ENCODE results near the gene TMEM150B.
"Not testable (repeated sequence)": the region's sequence is repeated elsewhere in the genome, so short reads cannot be mapped to it uniquely, and the experiment has no call there.

The TMEM150B gene

DNA sequence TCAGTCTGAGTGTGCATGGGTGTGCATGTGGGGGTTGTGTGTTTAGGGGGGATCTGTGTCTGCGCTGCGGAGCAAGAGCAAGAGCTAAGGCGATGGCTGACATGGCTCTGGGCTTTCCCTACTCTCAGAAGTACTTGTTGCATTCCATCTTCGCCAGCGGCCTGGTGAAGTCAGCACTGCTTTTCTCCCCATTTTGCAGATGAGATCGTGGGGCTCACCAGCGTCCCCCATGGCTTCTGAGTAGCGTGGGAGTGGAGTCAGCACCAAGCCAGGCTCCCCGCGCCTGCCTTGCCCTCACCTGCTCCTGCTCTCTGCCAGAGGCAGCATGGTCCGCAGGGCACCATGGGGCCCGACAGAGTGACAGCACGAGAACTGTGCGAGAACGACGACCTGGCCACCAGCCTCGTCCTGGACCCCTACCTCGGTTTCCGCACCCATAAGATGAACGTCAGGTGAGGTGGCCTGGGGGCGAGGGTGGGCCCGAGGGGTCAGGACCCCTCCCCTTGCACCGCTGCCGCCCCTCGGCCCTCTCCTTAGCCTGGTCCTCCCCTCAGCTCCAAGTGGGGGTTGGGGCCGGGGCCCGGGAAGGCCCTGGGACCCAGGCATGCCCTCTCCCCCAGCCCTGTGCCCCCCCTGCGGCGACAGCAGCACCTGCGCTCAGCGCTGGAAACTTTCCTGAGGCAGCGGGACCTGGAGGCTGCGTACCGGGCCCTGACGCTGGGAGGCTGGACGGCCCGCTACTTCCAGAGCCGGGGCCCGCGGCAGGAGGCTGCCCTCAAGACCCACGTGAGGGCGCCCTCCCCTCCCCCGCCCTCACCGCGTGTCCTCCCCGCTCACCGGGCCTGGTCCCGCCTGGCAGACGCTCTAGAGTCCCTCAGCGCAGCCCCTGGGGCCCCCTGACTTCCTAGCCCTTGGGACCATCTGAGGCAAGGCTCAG lies 16.7 kb upstream of the TMEM150B start:
- Histone ChIP-seq H3K27ac (ENCODE audit: low read length) (no peak overlapping the region), H3K4me3 (ENCODE audit: low read length) (peak overlapping the region; percentile 74), H3K9me3 (ENCODE audit: control insufficient read depth, low read depth, low read length) (no peaks in the 10 kb centered on the region), H3K9ac (ENCODE audit: low read length) (no peak overlapping the region), H3K4me1 (ENCODE audit: control insufficient read depth, low read depth, low read length) (peaks cover 5% of the 10 kb centered on the region), H3K36me3 (ENCODE audit: control insufficient read depth, low read depth, low read length) (peaks cover 14% of the 10 kb centered on the region), H3K27me3 (ENCODE audit: control insufficient read depth, insufficient read depth, low read length) (no peaks in the 10 kb centered on the region)

DNA sequence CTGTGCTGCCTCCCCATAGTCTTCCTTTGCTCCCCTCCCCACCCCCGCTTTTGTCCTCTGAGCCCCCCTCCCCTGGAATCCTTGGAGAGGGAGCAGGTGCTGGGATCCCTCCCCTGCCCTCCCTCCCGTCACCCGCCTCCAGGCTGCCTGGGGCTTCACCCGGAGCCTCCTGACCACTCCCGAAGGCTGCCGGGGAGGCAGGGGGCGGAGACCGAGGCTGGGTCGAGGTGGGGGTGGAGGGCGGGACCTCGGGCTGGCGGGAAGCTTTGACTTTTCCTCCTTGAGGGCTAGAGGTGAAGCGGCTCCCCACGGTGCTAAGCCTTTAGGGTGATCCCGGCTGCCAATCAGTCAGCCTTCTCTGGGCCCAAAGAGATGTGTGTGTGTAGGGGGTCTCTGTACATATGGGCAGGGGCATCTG lies 16.0 kb upstream of the TMEM150B start:
- Histone ChIP-seq H3K36me3 (ENCODE audit: control insufficient read depth, low read depth, low read length) (peaks cover 14% of the 10 kb centered on the region), H3K27me3 (ENCODE audit: control insufficient read depth, insufficient read depth, low read length) (no peaks in the 10 kb centered on the region), H3K4me1 (ENCODE audit: control insufficient read depth, low read depth, low read length) (peaks cover 5% of the 10 kb centered on the region), H3K4me3 (ENCODE audit: low read length) (peak overlapping the region; percentile 74), H3K9ac (ENCODE audit: low read length) (peak overlapping the region; percentile 45), H3K27ac (ENCODE audit: low read length) (no peak overlapping the region), H3K9me3 (ENCODE audit: control insufficient read depth, low read depth, low read length) (no peaks in the 10 kb centered on the region)

DNA sequence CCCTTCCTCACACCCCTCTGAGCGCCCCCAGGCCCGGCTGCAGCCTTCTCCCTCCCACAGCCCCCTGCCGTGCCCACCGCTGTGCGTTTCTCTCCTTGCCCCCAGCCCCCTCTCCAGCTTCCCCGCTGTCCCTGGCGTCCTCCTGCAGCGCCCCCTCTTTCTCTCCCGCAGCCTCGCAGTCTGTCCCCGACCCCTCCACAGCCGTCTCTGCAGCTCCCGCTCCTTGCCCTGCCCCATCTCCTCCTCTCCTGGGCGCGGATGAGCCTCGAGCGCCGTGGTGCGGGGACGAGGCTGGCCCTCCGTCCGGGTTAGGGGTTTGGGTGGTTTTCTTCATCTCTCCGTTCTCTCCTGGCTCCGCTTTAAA lies 15.6 kb upstream of the TMEM150B start:
- Histone ChIP-seq H3K27me3 (ENCODE audit: control insufficient read depth, insufficient read depth, low read length) (no peaks in the 10 kb centered on the region), H3K9ac (ENCODE audit: low read length) (peak overlapping the region; percentile 70), H3K36me3 (ENCODE audit: control insufficient read depth, low read depth, low read length) (peaks cover 14% of the 10 kb centered on the region), H3K27ac (ENCODE audit: low read length) (no peak overlapping the region), H3K4me1 (ENCODE audit: control insufficient read depth, low read depth, low read length) (peaks cover 5% of the 10 kb centered on the region), H3K4me3 (ENCODE audit: low read length) (peak overlapping the region; percentile 74), H3K9me3 (ENCODE audit: control insufficient read depth, low read depth, low read length) (no peaks in the 10 kb centered on the region)

DNA sequence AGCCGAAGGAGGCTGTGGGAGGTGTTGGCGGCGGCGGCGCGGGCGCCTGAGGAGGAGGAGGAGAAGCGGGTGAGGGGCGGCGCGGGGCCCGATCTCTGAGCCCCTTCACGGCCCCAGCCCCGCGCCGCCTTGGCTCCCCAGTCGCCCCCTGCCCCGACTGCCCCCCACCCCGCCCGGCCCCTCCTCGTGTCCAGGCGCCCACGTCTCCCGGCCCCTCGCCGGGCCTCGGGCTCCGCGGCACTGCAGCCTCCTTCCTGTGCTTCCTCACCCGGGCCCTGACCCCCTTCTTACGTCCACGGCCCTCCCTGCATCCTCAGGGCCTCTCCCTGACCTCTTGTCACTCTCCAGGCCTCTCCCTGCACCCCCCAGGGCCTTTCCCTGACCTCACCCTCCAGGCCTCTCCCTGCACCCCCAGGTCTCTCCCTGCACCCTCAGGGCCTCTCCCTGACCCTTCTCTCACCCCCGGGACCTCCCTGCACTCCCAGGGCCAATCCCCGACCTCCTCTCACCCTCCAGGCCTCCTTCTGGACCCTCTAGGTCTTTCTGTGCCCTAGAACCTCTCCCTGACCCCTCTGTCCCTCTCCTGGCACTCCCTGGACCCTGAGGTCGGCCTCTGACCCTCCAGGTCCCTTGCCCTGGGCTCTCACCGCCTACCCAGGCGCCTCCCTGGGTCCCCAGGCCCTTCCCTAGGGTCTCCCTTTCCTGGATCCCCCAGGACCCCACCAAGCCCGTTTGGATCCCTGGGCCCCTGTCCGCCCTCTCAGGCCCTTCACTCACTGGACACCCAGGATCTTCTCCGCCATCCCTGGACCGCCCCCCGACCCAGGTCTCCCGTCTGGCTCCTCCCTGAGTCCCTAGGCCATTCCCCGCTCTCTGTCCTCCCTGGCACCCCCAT lies 15.0 kb upstream of the TMEM150B start:
- peak overlapping the region; percentile 70 for H3K9ac ChIP-seq (ENCODE audit: low read length)
- peaks cover 14% of the 10 kb centered on the region for H3K36me3 ChIP-seq (ENCODE audit: control insufficient read depth, low read depth, low read length)
- H3K27me3 ChIP-seq (ENCODE audit: control insufficient read depth, insufficient read depth, low read length) = no peaks in the 10 kb centered on the region
- peaks cover 5% of the 10 kb centered on the region for H3K4me1 ChIP-seq (ENCODE audit: control insufficient read depth, low read depth, low read length)
- H3K4me3 ChIP-seq (ENCODE audit: low read length) = peak overlapping the region; percentile 74
- H3K27ac ChIP-seq (ENCODE audit: low read length) = peak overlapping the region; percentile 45
- no peaks in the 10 kb centered on the region for H3K9me3 ChIP-seq (ENCODE audit: control insufficient read depth, low read depth, low read length)

DNA sequence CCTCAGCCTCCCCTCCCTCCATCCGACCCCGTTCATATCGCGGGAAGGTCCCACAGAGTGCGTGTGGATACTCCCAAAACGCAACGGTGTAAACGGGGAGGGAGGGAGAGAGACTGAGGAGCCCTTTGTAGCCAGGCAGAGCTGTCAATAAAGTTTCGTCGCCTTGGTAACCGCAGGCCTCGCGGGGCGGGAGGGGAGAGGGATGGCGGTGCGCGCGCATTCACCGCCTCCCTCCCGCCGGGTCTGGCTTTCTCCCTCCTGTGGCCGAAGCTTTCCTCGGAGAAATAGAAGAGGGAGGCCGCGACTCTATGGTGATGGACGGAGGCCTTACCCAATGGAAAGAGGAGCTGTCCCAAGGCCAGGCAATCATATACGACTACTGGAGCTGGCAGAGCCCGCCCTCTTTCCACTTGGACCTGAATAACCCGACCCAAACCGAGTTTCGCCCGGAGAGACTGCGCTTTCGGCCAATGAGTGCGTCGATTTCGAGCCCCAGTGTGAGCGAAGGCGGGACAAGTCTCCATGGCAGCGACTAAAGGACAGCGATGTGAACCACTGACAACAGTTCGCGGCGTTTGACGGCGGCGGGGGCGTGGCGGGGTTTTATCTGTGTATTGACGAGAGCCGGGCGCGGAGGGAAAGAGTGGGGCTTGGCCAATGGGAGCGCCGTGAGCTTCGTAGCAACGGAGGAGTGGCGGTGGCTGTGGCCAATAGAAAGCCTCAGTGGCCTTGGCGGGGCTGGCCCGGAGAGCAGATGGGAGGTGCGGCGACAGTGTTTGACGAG lies 14.2 kb upstream of the TMEM150B start, which contains the start of gene KMT5C:
KMT5C (plus strand) TSS at position 772 of the 784 bp plus-strand sequence. CDS start 2,061 bp downstream, outside the sequence.
- Histone ChIP-seq H3K9me3 (ENCODE audit: control insufficient read depth, low read depth, low read length) (no peaks in the 10 kb centered on the region), H3K36me3 (ENCODE audit: control insufficient read depth, low read depth, low read length) (peaks cover 14% of the 10 kb centered on the region), H3K27ac (ENCODE audit: low read length) (peak within 1 kb of the TSS; percentile 97), H3K4me1 (ENCODE audit: control insufficient read depth, low read depth, low read length) (peaks cover 5% of the 10 kb centered on the region), H3K4me3 (ENCODE audit: low read length) (peak within 1 kb of the TSS; percentile 74), H3K27me3 (ENCODE audit: control insufficient read depth, insufficient read depth, low read length) (no peaks in the 10 kb centered on the region), H3K9ac (ENCODE audit: low read length) (peak within 1 kb of the TSS; percentile 95)

DNA sequence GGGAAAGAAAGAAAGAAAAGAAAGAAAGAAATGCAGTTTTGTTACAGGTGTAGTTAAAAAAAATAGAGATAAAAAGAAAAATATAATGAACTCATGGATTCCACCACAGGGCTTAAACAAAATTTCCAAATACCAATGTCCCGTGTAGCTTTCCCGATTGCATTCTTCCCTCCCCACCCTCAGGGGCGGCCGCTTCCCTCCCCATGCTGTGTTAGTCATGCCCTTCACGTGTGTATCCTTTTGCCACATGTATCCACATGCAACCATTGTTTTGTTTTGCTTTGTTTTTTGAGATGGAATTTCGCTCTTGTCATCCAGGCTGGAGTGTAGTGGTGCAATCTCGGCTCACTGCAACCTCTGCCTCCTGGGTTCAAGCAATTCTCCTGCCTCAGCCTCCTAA lies 11.0 kb upstream of the TMEM150B start:
- Histone ChIP-seq H3K9ac (ENCODE audit: low read length) (no peak overlapping the region), H3K4me1 (ENCODE audit: control insufficient read depth, low read depth, low read length) (no peaks in the 10 kb centered on the region), H3K4me3 (ENCODE audit: low read length) (no peak overlapping the region), H3K27me3 (ENCODE audit: control insufficient read depth, insufficient read depth, low read length) (no peaks in the 10 kb centered on the region), H3K9me3 (ENCODE audit: control insufficient read depth, low read depth, low read length) (no peaks in the 10 kb centered on the region), H3K36me3 (ENCODE audit: control insufficient read depth, low read depth, low read length) (no peaks in the 10 kb centered on the region), H3K27ac (ENCODE audit: low read length) (no peak overlapping the region)

DNA sequence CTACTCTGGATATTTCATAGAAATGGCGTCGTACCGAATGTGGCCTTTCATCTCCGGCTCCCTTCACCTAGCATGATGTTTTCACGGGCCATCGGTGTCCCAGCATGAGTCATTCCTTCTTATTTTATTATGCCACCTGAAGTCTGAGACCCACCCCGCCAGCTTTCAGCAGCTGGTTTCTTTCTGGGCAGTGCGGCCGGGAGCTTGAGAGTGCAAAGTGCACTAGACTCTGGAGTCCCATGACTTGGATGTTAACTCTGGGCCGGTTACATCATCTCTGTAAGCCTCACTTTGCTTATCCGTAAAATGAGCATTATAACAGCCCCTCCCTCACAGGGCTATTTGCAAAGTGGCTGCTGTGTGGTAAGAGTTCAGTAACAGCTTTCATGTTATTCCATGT lies 8.7 kb upstream of the TMEM150B start:
- no peak overlapping the region for H3K4me3 ChIP-seq (ENCODE audit: low read length)
- no peaks in the 10 kb centered on the region for H3K27me3 ChIP-seq (ENCODE audit: control insufficient read depth, insufficient read depth, low read length)
- no peaks in the 10 kb centered on the region for H3K4me1 ChIP-seq (ENCODE audit: control insufficient read depth, low read depth, low read length)
- no peak overlapping the region for H3K9ac ChIP-seq (ENCODE audit: low read length)
- H3K27ac ChIP-seq (ENCODE audit: low read length) = no peak overlapping the region
- H3K36me3 ChIP-seq (ENCODE audit: control insufficient read depth, low read depth, low read length) = no peaks in the 10 kb centered on the region
- H3K9me3 ChIP-seq (ENCODE audit: control insufficient read depth, low read depth, low read length) = no peaks in the 10 kb centered on the region

DNA sequence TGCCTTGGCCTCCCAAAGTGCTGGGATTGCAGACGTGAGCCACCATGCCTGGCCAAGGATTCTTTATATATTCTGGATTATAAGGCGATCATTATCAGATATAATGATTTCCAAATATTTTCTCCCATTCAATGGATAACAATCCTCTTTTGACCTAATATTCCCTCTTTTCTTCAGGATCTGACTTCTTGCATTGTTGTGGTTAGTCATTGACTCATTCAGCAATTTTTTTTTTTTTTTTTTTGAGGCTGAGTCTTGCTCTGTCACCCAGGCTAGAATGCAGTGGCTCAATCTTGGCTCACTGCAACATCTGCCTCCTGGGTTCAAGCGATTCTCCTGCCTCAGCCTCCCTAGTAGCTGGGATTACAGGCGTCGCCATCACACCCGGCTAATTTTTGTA lies 4.7 kb upstream of the TMEM150B start:
- H3K36me3 ChIP-seq (ENCODE audit: control insufficient read depth, low read depth, low read length); H3K9me3 ChIP-seq (ENCODE audit: control insufficient read depth, low read depth, low read length); H3K27me3 ChIP-seq (ENCODE audit: control insufficient read depth, insufficient read depth, low read length); H3K4me1 ChIP-seq (ENCODE audit: control insufficient read depth, low read depth, low read length); H3K9ac ChIP-seq (ENCODE audit: low read length); H3K27ac ChIP-seq (ENCODE audit: low read length); H3K4me3 ChIP-seq (ENCODE audit: low read length): not testable (repeated sequence)

DNA sequence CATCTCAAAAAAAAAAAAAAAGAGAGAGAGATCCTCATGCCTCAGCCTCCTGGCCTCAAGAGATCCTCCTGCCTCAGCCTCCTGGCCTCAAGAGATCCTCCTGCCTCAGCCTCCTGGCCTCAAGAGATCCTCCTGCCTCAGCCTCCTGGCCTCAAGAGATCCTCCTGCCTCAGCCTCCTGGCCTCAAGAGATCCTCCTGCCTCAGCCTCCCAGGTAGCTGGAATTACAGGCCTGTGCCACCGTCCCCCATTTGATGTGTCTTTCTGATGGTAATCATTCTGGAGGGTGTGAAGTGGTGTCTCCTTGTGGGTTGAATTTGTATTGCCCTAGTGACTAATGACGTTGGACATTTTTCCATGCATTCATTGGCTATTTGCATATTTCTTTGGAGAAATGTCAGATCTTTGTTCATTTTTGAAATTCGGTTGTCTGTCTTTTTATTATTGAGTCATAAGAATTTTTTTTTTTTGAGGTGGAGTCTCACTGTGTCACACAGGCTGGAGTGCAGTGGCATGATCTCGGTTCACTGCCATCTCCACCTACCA lies 3.7 kb upstream of the TMEM150B start:
- not testable (repeated sequence) for H3K27ac ChIP-seq (ENCODE audit: low read length); H3K9ac ChIP-seq (ENCODE audit: low read length); H3K27me3 ChIP-seq (ENCODE audit: control insufficient read depth, insufficient read depth, low read length); H3K9me3 ChIP-seq (ENCODE audit: control insufficient read depth, low read depth, low read length); H3K4me3 ChIP-seq (ENCODE audit: low read length); H3K36me3 ChIP-seq (ENCODE audit: control insufficient read depth, low read depth, low read length); H3K4me1 ChIP-seq (ENCODE audit: control insufficient read depth, low read depth, low read length)

DNA sequence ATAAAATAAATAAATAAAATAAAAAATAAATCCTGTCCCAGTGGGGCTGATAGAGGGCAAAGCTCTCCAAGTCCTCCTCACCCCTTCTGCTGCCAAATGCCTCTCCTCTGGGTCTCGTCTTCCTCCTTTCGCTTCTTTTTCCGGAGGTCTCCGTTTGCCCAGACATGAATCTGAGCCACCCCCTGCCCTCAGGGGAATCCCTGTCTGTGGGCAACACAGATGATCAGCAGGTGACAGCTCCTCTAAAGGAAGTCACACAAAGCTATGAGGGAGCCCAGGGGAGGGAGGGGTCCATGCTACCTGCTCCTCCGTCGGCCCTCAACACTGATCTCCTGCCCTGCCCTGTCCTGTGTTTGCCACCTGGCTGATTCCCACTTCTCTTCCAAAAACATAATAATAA lies 479 bp downstream of the TMEM150B start:
- no peaks in the 10 kb centered on the region for H3K4me1 ChIP-seq (ENCODE audit: control insufficient read depth, low read depth, low read length)
- no peak overlapping the region for H3K9ac ChIP-seq (ENCODE audit: low read length)
- H3K9me3 ChIP-seq (ENCODE audit: control insufficient read depth, low read depth, low read length) = no peaks in the 10 kb centered on the region
- no peaks in the 10 kb centered on the region for H3K27me3 ChIP-seq (ENCODE audit: control insufficient read depth, insufficient read depth, low read length)
- no peaks in the 10 kb centered on the region for H3K36me3 ChIP-seq (ENCODE audit: control insufficient read depth, low read depth, low read length)
- H3K27ac ChIP-seq (ENCODE audit: low read length) = no peak overlapping the region
- H3K4me3 ChIP-seq (ENCODE audit: low read length) = no peak overlapping the region
